GM19397 (cell line): ENCODE results near the gene PHRF1.
"Not testable (repeated sequence)": the region's sequence is repeated elsewhere in the genome, so short reads cannot be mapped to it uniquely, and the experiment has no call there.

ENCODE experiments used
- ATAC-seq: cut with Tn5 transposase; IDR thresholded peaks from one replicate; pipeline ENCODE4 v1.9.1; 2021; ENCODE audit warnings: mild to moderate bottlenecking, moderate library complexity; ENCODE audit not compliant: unreplicated experiment

PHRF1 gene

GRCh38 chr11:650482-650881 is 74.2 kb downstream of the PHRF1 start:
- no peak for ATAC-seq

- ATAC-seq, result not testable (repeated sequence)
These were observed 76.9 kb downstream of the PHRF1 start for GRCh38 chr11:653136-653535.

GRCh38 chr11:653837-654236 is 77.6 kb downstream of the PHRF1 start:
- no peak for ATAC-seq

- ATAC-seq, result not testable (repeated sequence)
These were observed 78.2 kb downstream of the PHRF1 start for GRCh38 chr11:654444-654843.

GRCh38 chr11:655036-655726 is 78.9 kb downstream of the PHRF1 start:
- ATAC-seq, result no peak

- no peak for ATAC-seq
These were observed 80.2 kb downstream of the PHRF1 start for GRCh38 chr11:656426-656825.

GRCh38 chr11:656866-657265 is 80.6 kb downstream of the PHRF1 start:
- ATAC-seq, result no peak

GRCh38 chr11:657691-658126 is 81.4 kb downstream of the PHRF1 start:
- ATAC-seq, result no peak

- ATAC-seq, result no peak
These were observed 83.3 kb downstream of the PHRF1 start for GRCh38 chr11:659532-660085.

- ATAC-seq, result no peak
These were observed 84.0 kb downstream of the PHRF1 start for GRCh38 chr11:660281-660680.

GRCh38 chr11:660681-661444 is 84.6 kb downstream of the PHRF1 start:
- no peak for ATAC-seq
